HG03558 (cell line): ENCODE results near the gene NBAS.

ENCODE experiments used
- ATAC-seq: cut with Tn5 transposase; IDR thresholded peaks from one replicate; pipeline ENCODE4 v1.9.1; 2021; ENCODE audit warnings: moderate number of reproducible peaks; ENCODE audit not compliant: unreplicated experiment; ENCODE audit errors: extremely low read depth

NBAS gene

GRCh38 chr2:15560988-15561573, at the start of gene NBAS:
Gene NBAS (minus strand): TSS chr2:15561334. CDS start chr2:15561304, 30 bp downstream.
- peak; percentile 69 for ATAC-seq

GRCh38 chr2:15610430-15610952, 49.4 kb upstream of the NBAS start:
- no peak for ATAC-seq

- ATAC-seq, result no peak
Measured at GRCh38 chr2:15609341-15610042, 48.4 kb upstream of the NBAS start.

GRCh38 chr2:15608392-15608761, 47.2 kb upstream of the NBAS start:
- ATAC-seq, result no peak

- ATAC-seq, result no peak
Measured at GRCh38 chr2:15607709-15608391, 46.7 kb upstream of the NBAS start.

GRCh38 chr2:15606481-15607441, 45.6 kb upstream of the NBAS start:
- ATAC-seq, result no peak

GRCh38 chr2:15605721-15606120, 44.6 kb upstream of the NBAS start:
- no peak for ATAC-seq

- ATAC-seq, result no peak
Measured at GRCh38 chr2:15603948-15604347, 42.8 kb upstream of the NBAS start.

GRCh38 chr2:15603044-15603765, 42.1 kb upstream of the NBAS start:
- no peak for ATAC-seq

- ATAC-seq, result no peak
Measured at GRCh38 chr2:15602393-15602792, 41.3 kb upstream of the NBAS start.

- no peak for ATAC-seq
Measured at GRCh38 chr2:15601681-15602080, 40.5 kb upstream of the NBAS start.

GRCh38 chr2:15599994-15600393, 38.9 kb upstream of the NBAS start:
- no peak for ATAC-seq

- no peak for ATAC-seq
Measured at GRCh38 chr2:15596968-15597367, 35.8 kb upstream of the NBAS start.

GRCh38 chr2:15596350-15596749, 35.2 kb upstream of the NBAS start:
- ATAC-seq, result no peak

GRCh38 chr2:15595936-15596335, 34.8 kb upstream of the NBAS start:
- no peak for ATAC-seq

- ATAC-seq, result no peak
Measured at GRCh38 chr2:15595342-15595905, 34.3 kb upstream of the NBAS start.

GRCh38 chr2:15594291-15595256, 33.4 kb upstream of the NBAS start:
- no peak for ATAC-seq

- ATAC-seq, result no peak
Measured at GRCh38 chr2:15593327-15593705, 32.2 kb upstream of the NBAS start.
